Activated CD4-positive, alpha-beta T cell treated with anti-CD3 and anti-CD28 coated beads, Interleukin-2, amount 50 U/mL, for 1 hour (primary cell): Measurements from ENCODE around the gene PRL.

Source experiments
- DNase-seq: peaks from one replicate; pipeline ENCODE4 v3.0.0-alpha.2; 2020

The PRL gene

GRCh38 chr6:22296936-22297335 lies at the start of gene PRL:
PRL (minus strand) TSS chr6:22297036; CDS start chr6:22296982, 54 bp downstream.
- no peak for DNase-seq

GRCh38 chr6:22343864-22344263 lies 47.0 kb upstream of the PRL start:
- no peak for DNase-seq

GRCh38 chr6:22334778-22335177 lies 37.9 kb upstream of the PRL start:
- no peak for DNase-seq

GRCh38 chr6:22333802-22334201 lies 37.0 kb upstream of the PRL start:
- DNase-seq, result no peak

GRCh38 chr6:22332711-22333110 lies 35.9 kb upstream of the PRL start:
- no peak for DNase-seq

GRCh38 chr6:22332216-22332615 lies 35.4 kb upstream of the PRL start:
- DNase-seq, result no peak

GRCh38 chr6:22330941-22331340 lies 34.1 kb upstream of the PRL start:
- DNase-seq, result no peak

GRCh38 chr6:22328474-22328873 lies 31.6 kb upstream of the PRL start:
- DNase-seq, result no peak

GRCh38 chr6:22327881-22328280 lies 31.0 kb upstream of the PRL start:
- DNase-seq, result no peak

GRCh38 chr6:22326500-22326899 lies 29.7 kb upstream of the PRL start:
- no peak for DNase-seq

GRCh38 chr6:22325481-22325880 lies 28.6 kb upstream of the PRL start:
- DNase-seq, result no peak

GRCh38 chr6:22323848-22324247 lies 27.0 kb upstream of the PRL start:
- no peak for DNase-seq

GRCh38 chr6:22322103-22323030 lies 25.5 kb upstream of the PRL start:
- DNase-seq, result no peak

- DNase-seq, result no peak
These were observed 23.9 kb upstream of the PRL start for GRCh38 chr6:22320750-22321149.

GRCh38 chr6:22318404-22318803 lies 21.6 kb upstream of the PRL start:
- no peak for DNase-seq

- DNase-seq, result no peak
These were observed 17.0 kb upstream of the PRL start for GRCh38 chr6:22313796-22314195.

GRCh38 chr6:22308939-22309338 lies 12.1 kb upstream of the PRL start:
- DNase-seq, result no peak

GRCh38 chr6:22306741-22307466 lies 10.1 kb upstream of the PRL start:
- no peak for DNase-seq

- no peak for DNase-seq
These were observed 6.0 kb upstream of the PRL start for GRCh38 chr6:22302838-22303237.

GRCh38 chr6:22300273-22300998 lies 3.6 kb upstream of the PRL start:
- no peak for DNase-seq

- DNase-seq, result no peak
These were observed 1.6 kb upstream of the PRL start for GRCh38 chr6:22298475-22298890.

- DNase-seq, result no peak
These were observed 769 bp downstream of the PRL start for GRCh38 chr6:22296067-22296466.

- DNase-seq, result no peak
These were observed 1.7 kb downstream of the PRL start for GRCh38 chr6:22295145-22295544.
